GM23248 (cell line): ENCODE measurements around the gene MAN1A1.

Source experiments
- EZH2 ChIP-seq: fragments of 200-600 bp; sonication (generic); IDR thresholded peaks from 2 replicates; pipeline ENCODE4 v1.6.1; 2018; ENCODE audit warnings: antibody characterized with exemption, mild to moderate bottlenecking; ENCODE audit not compliant: insufficient read depth, poor library complexity, severe bottlenecking
- EZH2phosphoT487 ChIP-seq: fragments of 200-600 bp; sonication (generic); IDR thresholded peaks from 2 replicates; pipeline ENCODE4 v1.6.1; 2018; ENCODE audit warnings: antibody characterized with exemption, moderate library complexity, mild to moderate bottlenecking, low read depth; ENCODE audit not compliant: insufficient read depth

- TF ChIP-seq EZH2 (no peak), EZH2phosphoT487 (no peak)
Measured at GRCh38 chr6:119390247-119390793, 40.8 kb upstream of the MAN1A1 start.
